Loucy (cell line): ENCODE measurements around the gene RASSF10.

Source experiments
- H2AFZ ChIP-seq: fragments of 200-600 bp; sonication (generic); 2 replicates; pipeline ENCODE4 v1.6.0; 2016; ENCODE audit warnings: antibody characterized with exemption, mild to moderate bottlenecking, low read length, moderate library complexity
- H3F3A ChIP-seq: fragments of 200-600 bp; 2 replicates; pipeline ENCODE4 v1.6.0; 2016; ENCODE audit warnings: antibody characterized with exemption, low read depth, mild to moderate bottlenecking
- H3K27me3 ChIP-seq: fragments of 200-600 bp; sonication (generic); 2 replicates; pipeline ENCODE4 v1.6.1; 2014; ENCODE audit warnings: low read length, mild to moderate bottlenecking; ENCODE audit not compliant: insufficient read depth, poor library complexity, severe bottlenecking
- H3K36me3 ChIP-seq: fragments of 200-600 bp; sonication (generic); 2 replicates; pipeline ENCODE4 v1.6.1; 2016; ENCODE audit warnings: low read length; ENCODE audit not compliant: insufficient read depth
- H3K4me1 ChIP-seq: fragments of 200-600 bp; sonication (generic); 2 replicates; pipeline ENCODE4 v1.5.1; 2014; ENCODE audit warnings: low read length, mild to moderate bottlenecking; ENCODE audit not compliant: insufficient read depth, poor library complexity, severe bottlenecking
- H3K4me2 ChIP-seq: fragments of 200-600 bp; sonication (generic); 2 replicates; pipeline ENCODE4 v1.6.0; 2014; ENCODE audit warnings: antibody characterized with exemption, low read length, low read depth, mild to moderate bottlenecking; ENCODE audit not compliant: poor library complexity, severe bottlenecking
- H3K4me3 ChIP-seq: fragments of 200-600 bp; sonication (generic); 2 replicates; pipeline ENCODE4 v1.5.1; 2014; ENCODE audit warnings: low read length, mild to moderate bottlenecking, mixed read lengths; ENCODE audit not compliant: poor library complexity, severe bottlenecking
- H3K79me2 ChIP-seq: fragments of 200-600 bp; sonication (generic); 2 replicates; pipeline ENCODE4 v1.6.1; 2014; ENCODE audit warnings: low read length; ENCODE audit not compliant: insufficient read depth
- H3K9ac ChIP-seq: fragments of 200-600 bp; sonication (generic); 2 replicates; pipeline ENCODE4 v1.6.0; 2014; ENCODE audit warnings: mild to moderate bottlenecking, low read depth, low read length, moderate library complexity; ENCODE audit not compliant: poor library complexity, severe bottlenecking
- H3K9me2 ChIP-seq: fragments of 200-600 bp; sonication (generic); replicated peaks from 2 replicates; pipeline ENCODE4 v1.6.1; 2016; ENCODE audit warnings: low read depth, low read length, mixed read lengths
- H3K9me3 ChIP-seq: fragments of 200-600 bp; sonication (generic); 2 replicates; pipeline ENCODE4 v1.6.1; 2014; ENCODE audit warnings: mild to moderate bottlenecking, antibody characterized with exemption, low read length, low read depth; ENCODE audit not compliant: insufficient read depth
- H4K20me1 ChIP-seq: fragments of 200-600 bp; sonication (generic); 2 replicates; pipeline ENCODE4 v1.6.0; 2014; ENCODE audit warnings: antibody characterized with exemption, low read length, mild to moderate bottlenecking; ENCODE audit not compliant: insufficient read depth, poor library complexity, severe bottlenecking
- CTCF ChIP-seq: fragments of 200-600 bp; sonication (generic); conservative IDR thresholded peaks from 2 replicates; pipeline ENCODE4 v1.5.1; 2014; ENCODE audit warnings: mild to moderate bottlenecking, antibody characterized with exemption, low read length
- EZH2phosphoT487 ChIP-seq: fragments of 200-600 bp; IDR thresholded peaks from 2 replicates; pipeline ENCODE4 v1.6.1; 2018; ENCODE audit warnings: antibody characterized with exemption, mild to moderate bottlenecking, moderate library complexity, borderline replicate concordance

Gene RASSF10

GRCh38 chr11:13052130-13052571 is 43.0 kb downstream of the RASSF10 start:
- Histone ChIP-seq H3K9me2 (no peaks in the 10 kb centered on the region), H2AFZ (no peak overlapping the region), H3K9ac (no peak overlapping the region), H3F3A (no peaks in the 10 kb centered on the region), H4K20me1 (no peaks in the 10 kb centered on the region), H3K4me2 (no peak overlapping the region), H3K36me3 (no peaks in the 10 kb centered on the region), H3K4me3 (no peak overlapping the region), H3K9me3 (no peaks in the 10 kb centered on the region), H3K27me3 (peaks cover 23% of the 10 kb centered on the region), H3K4me1 (no peaks in the 10 kb centered on the region), H3K79me2 (no peaks in the 10 kb centered on the region)
- TF ChIP-seq CTCF (no peak), EZH2phosphoT487 (no peak)

- no peaks in the 10 kb centered on the region for H3K4me1 ChIP-seq
- H3K79me2 ChIP-seq = no peaks in the 10 kb centered on the region
- no peaks in the 10 kb centered on the region for H3K9me2 ChIP-seq
- no peaks in the 10 kb centered on the region for H3F3A ChIP-seq
- TF ChIP-seq EZH2phosphoT487 = no peak
- no peak for TF ChIP-seq CTCF
- H3K9me3 ChIP-seq = no peaks in the 10 kb centered on the region
- H3K4me3 ChIP-seq = no peak overlapping the region
- H2AFZ ChIP-seq = no peak overlapping the region
- peaks cover 23% of the 10 kb centered on the region for H3K27me3 ChIP-seq
- H3K9ac ChIP-seq = no peak overlapping the region
- no peaks in the 10 kb centered on the region for H3K36me3 ChIP-seq
- no peaks in the 10 kb centered on the region for H4K20me1 ChIP-seq
- H3K4me2 ChIP-seq = no peak overlapping the region
These were observed 44.3 kb downstream of the RASSF10 start for GRCh38 chr11:13053255-13053917.

- Histone ChIP-seq H3K9me3 (no peaks in the 10 kb centered on the region), H3K27me3 (peaks cover 23% of the 10 kb centered on the region), H3K4me3 (no peak overlapping the region), H3K9ac (no peak overlapping the region), H3K4me1 (no peaks in the 10 kb centered on the region), H3K79me2 (no peaks in the 10 kb centered on the region), H3K9me2 (no peaks in the 10 kb centered on the region), H3K4me2 (no peak overlapping the region), H3F3A (no peaks in the 10 kb centered on the region), H2AFZ (no peak overlapping the region), H4K20me1 (no peaks in the 10 kb centered on the region), H3K36me3 (no peaks in the 10 kb centered on the region)
- TF ChIP-seq CTCF = no peak
- TF ChIP-seq EZH2phosphoT487 = no peak
These were observed 45.2 kb downstream of the RASSF10 start for GRCh38 chr11:13054278-13054677.
